ENCODE results near the gene MAPT. TPM values are rescaled to one million over a fixed set of nuclear protein-coding genes. Genes with fewer than 3 reads are reported as not detected.

MAPT gene
- total RNA-seq: 4.8 TPM

DNA sequence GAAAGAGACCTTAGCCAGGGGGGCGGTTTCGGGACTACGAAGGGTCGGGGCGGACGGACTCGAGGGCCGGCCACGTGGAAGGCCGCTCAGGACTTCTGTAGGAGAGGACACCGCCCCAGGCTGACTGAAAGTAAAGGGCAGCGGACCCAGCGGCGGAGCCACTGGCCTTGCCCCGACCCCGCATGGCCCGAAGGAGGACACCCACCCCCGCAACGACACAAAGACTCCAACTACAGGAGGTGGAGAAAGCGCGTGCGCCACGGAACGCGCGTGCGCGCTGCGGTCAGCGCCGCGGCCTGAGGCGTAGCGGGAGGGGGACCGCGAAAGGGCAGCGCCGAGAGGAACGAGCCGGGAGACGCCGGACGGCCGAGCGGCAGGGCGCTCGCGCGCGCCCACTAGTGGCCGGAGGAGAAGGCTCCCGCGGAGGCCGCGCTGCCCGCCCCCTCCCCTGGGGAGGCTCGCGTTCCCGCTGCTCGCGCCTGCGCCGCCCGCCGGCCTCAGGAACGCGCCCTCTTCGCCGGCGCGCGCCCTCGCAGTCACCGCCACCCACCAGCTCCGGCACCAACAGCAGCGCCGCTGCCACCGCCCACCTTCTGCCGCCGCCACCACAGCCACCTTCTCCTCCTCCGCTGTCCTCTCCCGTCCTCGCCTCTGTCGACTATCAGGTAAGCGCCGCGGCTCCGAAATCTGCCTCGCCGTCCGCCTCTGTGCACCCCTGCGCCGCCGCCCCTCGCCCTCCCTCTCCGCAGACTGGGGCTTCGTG is at the start of gene MAPT:
TSS of gene MAPT (plus strand) at position 533 of the 763 bp plus-strand sequence. CDS start 67,784 bp downstream, outside the sequence.
- DNase-seq (ENCODE audit: low spot score): peak; percentile 93
- peak; percentile 96 for ATAC-seq
- intact Hi-C loops (cut with DNase I): no loop called here

DNA sequence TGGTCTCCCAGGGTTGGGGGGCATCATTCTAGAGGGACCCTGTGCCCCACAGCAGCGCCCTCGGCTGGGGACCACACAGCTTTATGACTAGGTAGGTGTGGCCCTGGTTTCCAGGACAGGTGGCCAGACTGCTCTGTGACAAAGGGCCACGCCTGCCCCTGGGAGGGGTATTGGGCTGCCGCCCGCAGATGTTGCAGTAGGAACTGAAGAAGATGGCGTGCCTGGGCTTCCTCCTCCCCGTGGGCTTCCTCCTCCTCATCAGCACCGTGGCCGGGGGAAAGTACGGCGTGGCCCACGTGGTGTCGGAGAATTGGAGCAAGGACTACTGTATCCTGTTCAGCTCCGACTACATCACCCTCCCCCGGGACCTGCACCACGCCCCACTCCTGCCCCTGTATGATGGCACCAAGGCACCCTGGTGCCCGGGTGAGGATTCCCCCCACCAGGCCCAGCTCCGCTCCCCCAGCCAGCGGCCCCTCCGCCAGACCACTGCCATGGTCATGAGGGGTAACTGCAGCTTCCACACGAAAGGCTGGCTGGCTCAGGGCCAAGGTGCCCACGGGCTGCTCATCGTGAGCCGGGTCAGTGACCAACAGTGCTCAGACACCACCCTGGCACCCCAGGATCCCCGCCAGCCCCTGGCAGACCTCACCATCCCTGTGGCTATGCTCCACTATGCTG is 49.5 kb upstream of the MAPT start, which contains the start of gene SPPL2C:
TSS of gene SPPL2C (plus strand) at position 187 of the 681 bp plus-strand sequence. CDS start at position 213, 26 bp downstream.
- intact Hi-C loops (cut with DNase I): no loop called here
- DNase-seq (ENCODE audit: low spot score) (no peak), ATAC-seq (no peak)

DNA sequence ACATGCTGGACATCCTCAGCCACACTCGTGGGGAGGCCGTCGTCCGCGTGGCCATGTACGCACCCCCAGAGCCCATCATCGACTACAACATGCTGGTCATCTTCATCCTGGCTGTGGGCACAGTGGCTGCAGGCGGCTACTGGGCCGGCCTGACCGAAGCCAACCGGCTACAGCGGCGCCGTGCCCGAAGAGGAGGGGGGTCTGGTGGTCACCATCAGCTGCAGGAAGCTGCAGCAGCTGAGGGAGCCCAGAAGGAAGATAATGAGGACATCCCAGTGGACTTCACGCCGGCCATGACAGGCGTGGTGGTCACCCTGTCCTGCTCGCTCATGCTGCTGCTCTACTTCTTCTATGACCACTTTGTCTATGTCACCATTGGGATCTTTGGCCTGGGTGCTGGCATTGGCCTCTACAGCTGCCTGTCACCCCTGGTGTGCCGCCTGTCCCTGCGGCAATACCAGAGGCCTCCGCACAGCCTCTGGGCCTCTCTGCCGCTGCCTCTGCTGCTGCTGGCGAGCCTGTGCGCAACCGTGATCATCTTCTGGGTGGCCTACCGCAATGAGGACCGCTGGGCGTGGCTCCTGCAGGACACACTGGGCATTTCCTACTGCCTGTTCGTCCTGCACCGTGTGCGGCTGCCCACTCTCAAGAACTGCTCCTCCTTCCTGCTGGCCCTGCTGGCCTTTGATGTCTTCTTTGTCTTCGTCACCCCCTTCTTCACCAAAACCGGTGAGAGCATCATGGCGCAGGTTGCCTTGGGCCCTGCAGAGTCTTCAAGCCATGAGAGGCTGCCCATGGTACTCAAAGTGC is 48.8 kb upstream of the MAPT start:
- no peak for ATAC-seq
- no peak for DNase-seq (ENCODE audit: low spot score)
- intact Hi-C loops (cut with DNase I): no loop called here

DNA sequence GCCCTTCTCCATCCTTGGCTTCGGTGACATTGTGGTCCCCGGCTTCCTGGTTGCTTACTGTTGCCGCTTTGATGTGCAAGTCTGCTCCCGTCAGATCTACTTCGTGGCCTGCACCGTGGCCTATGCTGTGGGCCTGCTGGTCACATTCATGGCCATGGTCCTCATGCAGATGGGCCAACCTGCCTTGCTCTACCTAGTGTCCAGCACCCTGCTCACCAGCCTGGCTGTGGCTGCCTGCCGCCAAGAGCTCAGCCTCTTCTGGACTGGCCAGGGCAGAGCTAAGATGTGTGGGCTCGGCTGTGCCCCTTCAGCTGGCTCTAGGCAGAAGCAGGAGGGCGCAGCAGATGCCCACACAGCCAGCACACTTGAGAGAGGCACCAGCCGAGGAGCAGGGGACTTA is 48.1 kb upstream of the MAPT start:
- no peak for DNase-seq (ENCODE audit: low spot score)
- ATAC-seq: no peak
- intact Hi-C loops (cut with DNase I): no loop called here

DNA sequence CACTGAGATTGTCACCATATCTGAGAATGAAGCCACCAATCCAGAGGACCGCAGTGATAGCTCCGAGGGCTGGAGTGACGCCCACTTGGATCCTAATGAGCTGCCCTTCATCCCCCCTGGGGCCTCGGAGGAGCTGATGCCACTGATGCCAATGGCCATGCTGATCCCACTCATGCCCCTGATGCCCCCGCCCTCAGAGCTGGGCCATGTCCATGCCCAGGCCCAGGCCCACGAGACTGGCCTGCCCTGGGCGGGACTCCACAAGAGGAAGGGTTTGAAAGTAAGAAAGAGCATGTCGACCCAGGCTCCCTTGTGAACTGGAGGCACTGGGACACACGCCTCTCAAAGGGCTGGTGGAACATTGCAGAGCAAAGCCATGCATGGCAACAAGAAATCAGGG is 47.7 kb upstream of the MAPT start:
- DNase-seq (ENCODE audit: low spot score) (no peak), ATAC-seq (no peak)
- intact Hi-C loops (cut with DNase I): no loop called here

DNA sequence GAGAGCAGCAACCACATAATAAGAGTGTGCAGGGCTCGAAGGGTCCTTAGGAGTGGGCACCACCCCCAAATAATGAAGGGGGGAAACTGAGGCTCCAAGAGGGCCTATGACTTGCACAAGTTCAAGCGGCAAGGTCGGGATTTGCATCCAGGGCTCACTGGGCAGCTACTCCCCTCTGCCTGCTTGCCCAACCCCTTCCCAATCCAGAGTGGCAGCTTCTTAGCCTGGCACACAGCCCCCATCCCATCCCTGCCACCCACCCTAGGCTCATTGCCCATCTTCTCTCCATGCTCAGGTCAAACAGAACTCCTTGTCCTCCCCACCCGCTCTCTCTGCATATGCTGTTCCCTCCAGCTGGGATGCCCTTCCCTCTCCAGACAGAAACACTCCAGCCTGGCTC is 47.3 kb upstream of the MAPT start:
- no peak for DNase-seq (ENCODE audit: low spot score)
- no peak for ATAC-seq

DNA sequence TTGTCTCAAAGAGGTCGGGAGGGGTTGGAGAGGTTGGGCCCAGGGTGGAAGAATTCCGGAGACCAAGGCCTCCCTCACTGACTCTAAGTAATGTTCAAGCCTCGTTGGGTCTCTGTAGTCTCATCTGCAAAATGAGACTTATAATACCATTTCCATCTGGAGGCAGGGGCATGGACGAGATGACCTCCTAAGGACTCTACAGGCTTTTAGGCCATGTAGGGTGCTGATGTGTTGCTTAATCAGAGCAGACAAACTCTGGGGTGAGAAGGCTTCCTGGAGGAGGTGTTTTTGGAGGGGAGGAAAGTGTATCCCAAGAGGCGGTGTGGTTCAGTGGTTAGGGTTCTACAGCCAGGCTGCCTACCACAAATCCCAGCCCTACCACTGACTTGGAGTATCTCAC is 46.6 kb upstream of the MAPT start:
- intact Hi-C loops (cut with DNase I): no loop called here
- DNase-seq (ENCODE audit: low spot score): no peak
- ATAC-seq: no peak

More for the DNA sequence above, 47.3 kb upstream of the MAPT start:
- intact Hi-C loops (cut with DNase I): no loop called here

DNA sequence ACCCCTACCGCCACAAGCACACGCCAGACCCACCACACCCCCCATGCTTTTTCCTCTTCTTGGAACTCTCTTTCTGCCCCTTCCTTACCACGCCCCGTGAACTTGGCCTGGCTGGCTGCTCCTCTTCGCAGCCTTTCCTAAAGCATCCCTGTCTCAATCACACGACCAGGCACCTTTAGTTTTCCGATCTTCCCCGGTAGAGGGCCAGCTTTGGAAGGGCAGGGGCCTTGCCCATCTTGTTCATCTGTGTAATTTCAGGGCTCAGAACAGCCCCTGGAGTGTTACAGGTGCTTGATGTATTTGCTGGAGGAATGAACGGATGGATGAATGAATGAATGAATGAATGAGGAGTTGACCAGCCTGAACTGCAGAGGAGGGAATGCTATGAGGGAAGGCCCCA is 45.9 kb upstream of the MAPT start:
- ATAC-seq: no peak
- intact Hi-C loops (cut with DNase I): no loop called here

DNA sequence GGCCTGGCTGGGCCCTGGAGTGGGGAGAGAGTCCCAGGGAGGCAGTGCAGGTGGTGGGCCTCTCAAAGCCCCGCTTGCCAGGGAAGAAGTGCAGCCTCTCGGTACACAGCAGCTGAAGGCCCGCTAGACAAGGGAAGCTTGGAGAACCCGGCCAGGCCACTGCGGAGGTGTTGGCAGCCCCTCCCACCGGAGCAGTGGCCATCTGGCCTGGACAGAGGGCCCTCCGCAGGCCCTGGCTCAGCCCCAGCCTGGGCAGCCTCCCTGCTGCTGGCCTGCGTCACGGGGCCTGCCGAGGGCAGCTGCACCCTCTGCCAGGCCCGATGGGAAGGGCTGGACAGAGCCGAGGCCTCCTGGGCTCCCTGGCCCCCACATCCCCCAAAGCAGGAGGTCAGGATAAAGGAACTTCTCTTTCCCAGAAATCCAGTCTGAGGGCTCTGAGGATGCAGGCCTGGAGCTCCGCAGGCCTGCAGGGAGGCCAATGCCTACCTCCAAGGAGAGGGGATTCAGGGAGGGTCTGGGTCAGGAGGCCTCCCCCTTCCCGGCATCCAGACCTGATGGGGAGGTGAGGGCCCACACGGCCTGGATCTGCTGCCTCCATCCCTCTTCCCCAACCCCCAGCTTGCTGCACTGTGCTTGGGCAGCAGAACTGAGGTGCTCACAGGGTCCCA is 45.4 kb upstream of the MAPT start:
- intact Hi-C loops (cut with DNase I): no loop called here

More for the DNA sequence above, 45.9 kb upstream of the MAPT start:
- DNase-seq (ENCODE audit: low spot score): no peak

DNA sequence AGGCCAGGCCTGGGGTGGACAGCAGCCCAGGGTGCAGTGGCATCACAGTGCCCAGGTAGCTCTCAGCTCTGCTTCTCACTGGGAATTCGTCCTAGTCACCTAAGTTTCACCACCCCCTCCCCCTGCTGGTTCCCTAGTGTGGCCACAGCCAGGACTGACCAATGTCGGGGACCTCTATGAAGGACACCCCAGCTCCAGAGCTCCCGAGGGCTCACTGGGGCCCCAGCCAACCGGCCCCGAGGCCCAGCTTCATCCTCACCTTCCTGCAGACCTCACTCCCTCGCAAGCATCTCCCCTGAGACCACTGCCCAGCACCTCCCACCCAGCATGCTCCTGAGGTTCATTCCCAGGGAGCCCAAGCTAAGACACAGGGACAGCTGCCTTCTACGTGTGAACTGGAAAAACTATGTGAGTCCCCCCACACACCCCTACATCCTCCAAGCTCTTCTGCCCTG is 44.8 kb upstream of the MAPT start:
- intact Hi-C loops (cut with DNase I): no loop called here
- no peak for DNase-seq (ENCODE audit: low spot score)
- no peak for ATAC-seq

More for the DNA sequence above, 45.4 kb upstream of the MAPT start:
- peak; percentile 57 for ATAC-seq
- DNase-seq (ENCODE audit: low spot score): no peak

DNA sequence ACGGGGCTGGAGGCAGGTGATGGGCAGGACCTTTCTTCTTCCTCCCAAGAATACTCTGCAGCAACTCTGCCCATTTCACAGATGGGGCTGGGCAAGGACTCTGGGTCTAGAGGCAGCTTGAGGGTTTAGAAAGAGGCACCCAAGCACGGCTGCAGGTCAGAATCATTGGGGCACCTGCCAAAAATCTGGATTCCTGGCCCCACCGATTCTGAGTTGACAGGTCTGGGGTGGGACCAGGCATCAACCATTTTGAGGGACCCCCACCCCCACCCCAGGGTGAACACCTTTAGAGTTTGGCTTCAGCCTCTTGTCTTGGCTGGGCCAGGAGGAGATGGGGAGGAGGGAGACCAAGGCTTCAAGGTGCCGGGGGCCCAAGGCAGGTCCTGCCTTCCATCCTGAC is 44.3 kb upstream of the MAPT start:
- no peak for ATAC-seq
- DNase-seq (ENCODE audit: low spot score): no peak
- intact Hi-C loops (cut with DNase I): no loop called here

DNA sequence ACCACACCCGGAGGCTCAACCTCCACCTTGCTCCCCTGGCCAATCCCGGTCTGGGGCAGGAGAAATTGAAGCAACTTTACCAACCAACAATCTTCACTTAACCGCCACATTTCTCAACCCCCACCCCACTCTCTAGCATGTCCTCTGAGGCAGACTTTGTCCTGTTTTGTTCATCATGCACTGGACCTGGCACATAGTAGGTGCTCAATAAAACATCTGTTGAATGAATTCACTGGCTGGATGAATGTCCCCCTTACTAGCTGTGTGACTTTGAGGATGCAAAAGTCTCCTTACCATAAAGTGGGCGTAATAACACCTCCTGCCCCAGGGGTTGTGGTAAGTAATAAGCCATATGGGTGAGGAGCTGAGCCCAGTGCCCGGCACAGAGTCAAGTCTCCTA is 43.9 kb upstream of the MAPT start:
- ATAC-seq: no peak
- intact Hi-C loops (cut with DNase I): no loop called here
- DNase-seq (ENCODE audit: low spot score): no peak

DNA sequence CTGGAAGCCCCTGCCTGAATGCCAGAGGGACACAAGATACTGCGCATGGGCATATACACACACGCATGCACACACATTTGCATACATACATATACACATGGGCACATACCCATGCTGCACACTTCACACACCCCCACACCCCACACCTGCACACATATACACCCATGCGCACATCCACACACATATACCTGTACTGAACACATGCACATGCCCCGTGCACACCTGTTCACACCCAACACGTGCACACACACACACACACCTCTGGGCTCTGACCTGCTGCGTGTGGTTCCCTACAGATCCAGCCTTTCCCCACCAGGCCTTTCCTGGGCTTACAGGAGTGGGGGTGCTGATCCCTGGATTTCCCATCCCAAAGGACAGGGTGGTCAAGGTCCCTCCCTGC is 43.3 kb upstream of the MAPT start:
- ATAC-seq (peak; percentile 23), DNase-seq (ENCODE audit: low spot score) (no peak)
- intact Hi-C loops (cut with DNase I): no loop called here

DNA sequence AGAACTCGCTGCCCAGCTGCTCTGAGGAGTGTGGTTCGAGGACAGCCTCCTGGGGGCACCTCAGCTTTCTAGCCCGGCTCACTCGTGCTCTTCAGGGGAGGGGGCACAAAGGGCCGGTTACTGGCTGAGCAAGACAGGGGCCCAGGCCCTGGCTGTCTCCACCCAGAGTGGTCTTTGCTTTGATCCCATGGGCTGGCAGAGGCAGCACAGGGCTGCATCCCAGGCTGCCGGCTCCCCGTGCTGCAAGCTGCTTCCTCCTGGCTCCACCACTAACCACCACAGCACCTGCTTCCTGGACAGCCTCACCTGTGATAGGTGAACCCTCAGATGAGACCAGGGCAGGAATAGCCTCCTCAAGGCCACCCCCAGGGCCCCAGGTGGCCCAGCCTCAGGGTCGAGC is 42.9 kb upstream of the MAPT start:
- intact Hi-C loops (cut with DNase I): no loop called here

DNA sequence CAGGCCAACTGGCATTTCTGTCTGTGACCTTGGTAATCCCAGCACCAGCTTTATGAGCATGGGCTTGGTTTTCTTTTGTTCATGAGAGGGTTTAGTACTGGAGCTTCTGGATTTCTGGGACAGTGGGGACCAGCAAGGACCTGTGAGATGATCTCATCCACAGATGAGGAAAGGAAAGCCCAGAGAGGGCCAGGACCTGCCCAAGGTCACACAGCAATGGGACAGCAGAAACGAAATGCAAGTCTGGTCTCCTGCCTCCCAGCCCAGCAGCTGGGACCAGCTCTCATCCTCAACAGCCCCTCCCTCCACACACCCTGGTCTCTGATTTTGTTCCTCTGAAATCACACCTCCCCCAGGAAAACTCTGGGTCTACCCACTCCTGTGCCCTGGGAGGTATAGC is 42.5 kb upstream of the MAPT start:
- ATAC-seq: no peak
- intact Hi-C loops (cut with DNase I): no loop called here
- no peak for DNase-seq (ENCODE audit: low spot score)

More for the DNA sequence above, 42.9 kb upstream of the MAPT start:
- ATAC-seq (no peak), DNase-seq (ENCODE audit: low spot score) (no peak)

DNA sequence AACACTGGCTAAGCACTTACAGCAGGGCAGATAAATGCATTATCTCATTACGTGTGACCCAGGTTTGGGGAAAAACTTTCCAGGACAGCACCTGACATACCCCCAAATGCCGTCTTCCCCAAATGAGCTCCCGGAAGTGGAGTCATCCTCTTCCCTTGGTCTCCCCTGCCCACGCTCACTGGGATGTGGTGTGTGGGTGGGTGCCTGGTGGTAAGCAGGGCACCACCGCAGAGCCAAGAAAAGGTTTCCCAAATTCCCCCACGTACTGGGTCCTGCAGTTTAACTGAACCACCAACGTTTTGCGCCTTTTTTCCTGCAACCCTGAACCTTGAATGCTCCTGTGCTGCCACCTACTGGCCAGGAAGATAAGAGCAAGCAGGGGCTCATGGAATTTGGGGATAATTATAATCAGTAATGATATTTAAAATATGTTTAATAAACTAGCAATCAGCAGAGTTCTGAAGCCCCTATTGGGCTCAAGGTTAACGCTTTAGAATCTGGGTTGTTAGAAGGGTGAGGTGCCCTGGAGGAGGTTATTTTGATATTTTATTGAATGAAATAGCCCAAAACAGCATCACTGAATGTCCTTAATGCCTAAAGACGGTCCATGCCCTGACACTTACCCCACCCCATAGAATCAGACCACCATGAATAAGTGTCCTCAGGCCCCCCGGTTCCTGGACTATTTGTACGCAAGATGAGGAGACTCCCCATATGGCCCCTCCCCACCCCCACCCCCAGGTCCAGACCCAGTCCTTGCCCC is 41.6 kb upstream of the MAPT start:
- DNase-seq (ENCODE audit: low spot score): peak; percentile 75
- intact Hi-C loops (cut with DNase I): no loop called here
- ATAC-seq: no peak

DNA sequence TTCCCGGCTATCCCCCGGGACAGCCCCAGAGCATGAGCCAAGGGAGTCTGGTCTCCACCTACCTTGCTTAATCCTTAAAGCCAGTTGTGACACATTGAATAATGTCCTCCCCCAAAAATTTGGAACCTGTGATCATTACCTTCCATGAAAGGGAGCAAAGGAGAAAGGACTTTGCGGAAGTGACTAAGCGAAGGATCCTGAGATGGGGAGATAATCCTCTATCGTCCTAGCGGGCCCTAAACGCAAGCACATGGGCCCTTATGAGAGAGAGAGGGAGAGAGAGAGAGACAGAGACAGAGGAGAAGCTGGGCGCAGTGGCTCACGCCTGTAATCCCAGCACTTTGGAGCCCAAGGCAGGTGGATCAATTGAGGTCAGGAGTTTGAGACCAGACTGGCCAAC is 40.1 kb upstream of the MAPT start:
- intact Hi-C loops (cut with DNase I): no loop called here
- ATAC-seq (no peak), DNase-seq (ENCODE audit: low spot score) (no peak)

DNA sequence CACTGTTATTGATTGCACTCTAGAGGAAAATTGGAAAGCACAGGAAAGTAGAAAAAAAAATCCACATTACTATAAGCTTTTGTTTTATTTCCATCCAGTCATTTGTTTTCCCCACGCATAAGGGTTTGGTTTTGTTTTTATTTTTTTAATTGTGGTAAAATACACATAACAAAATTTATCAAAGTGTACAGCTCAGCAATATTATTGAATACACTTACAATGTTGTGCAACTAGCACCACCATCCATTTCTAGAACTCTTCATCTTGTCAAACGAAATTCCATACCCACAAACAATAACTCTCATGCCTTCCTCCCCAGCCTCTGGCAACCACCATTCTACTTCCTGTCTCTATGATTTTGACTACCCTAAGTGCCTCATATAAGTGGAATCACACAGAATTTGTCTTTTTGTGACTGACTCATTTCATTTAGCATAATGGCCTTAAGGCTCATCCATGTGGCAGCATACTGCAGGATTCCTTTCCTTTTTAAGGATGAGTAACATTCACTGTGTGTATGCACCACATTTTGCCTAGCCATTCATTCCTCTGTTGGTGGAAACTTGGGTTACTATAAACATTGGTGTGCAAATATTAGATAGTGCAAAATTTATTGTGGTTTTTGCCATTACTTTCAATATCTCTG is 38.5 kb upstream of the MAPT start:
- intact Hi-C loops (cut with DNase I): no loop called here
- no peak for ATAC-seq
- no peak for DNase-seq (ENCODE audit: low spot score)

Measured in sciatic nerve (tissue), 2 donors.